Epithelial cell of esophagus (primary cell): ENCODE data around the gene SALL4.
"Not testable (repeated sequence)": the region's sequence is repeated elsewhere in the genome, so short reads cannot be mapped to it uniquely, and the experiment has no call there.

Experiments
- DNase-seq: peaks from one replicate; pipeline ENCODE4 v3.0.0; 2010; ENCODE audit warnings: low read depth
- H3K4me3 ChIP-seq: 2 replicates; pipeline ENCODE4 v1.5.1; 2011; ENCODE audit warnings: mild to moderate bottlenecking, low read length, control low read depth
- CTCF ChIP-seq: IDR thresholded peaks from 2 replicates; pipeline ENCODE4 v1.5.1; 2011; ENCODE audit warnings: low read depth, mild to moderate bottlenecking, low read length, control low read depth, inconsistent platforms; ENCODE audit not compliant: insufficient read depth; ENCODE audit errors: missing control alignments

SALL4 gene

GRCh38 chr20:51784299-51784698, 18.0 kb downstream of the SALL4 start:
- no peak for TF ChIP-seq CTCF
- DNase-seq: no peak
- no peak overlapping the region for H3K4me3 ChIP-seq

GRCh38 chr20:51778229-51778759, 24.0 kb downstream of the SALL4 start:
- not testable (repeated sequence) for DNase-seq, H3K4me3 ChIP-seq

GRCh38 chr20:51775241-51775640, 27.1 kb downstream of the SALL4 start:
- H3K4me3 ChIP-seq: no peak overlapping the region
- no peak for DNase-seq
- no peak for TF ChIP-seq CTCF

GRCh38 chr20:51772236-51772635, 30.1 kb downstream of the SALL4 start:
- no peak overlapping the region for H3K4me3 ChIP-seq
- DNase-seq: no peak
- no peak for TF ChIP-seq CTCF

GRCh38 chr20:51769976-51770615, 32.2 kb downstream of the SALL4 start:
- H3K4me3 ChIP-seq: no peak overlapping the region
- no peak for TF ChIP-seq CTCF
- no peak for DNase-seq

GRCh38 chr20:51768759-51769517, 33.4 kb downstream of the SALL4 start:
- no peak overlapping the region for H3K4me3 ChIP-seq
- no peak for DNase-seq
- TF ChIP-seq CTCF: no peak

- H3K4me3 ChIP-seq: peak within 1 kb of the TSS; percentile 68
- peak; percentile 21 for DNase-seq
- TF ChIP-seq CTCF: no peak
Observed at GRCh38 chr20:51767867-51768758, 34.2 kb downstream of the SALL4 start, which contains the start of gene ATP9A. Gene ATP9A, minus strand, starts transcription at chr20:51768390. Its CDS starts 21 bp downstream, at chr20:51768369.
